Measurements from ENCODE around the gene NLRP1.

Gene NLRP1

DNA sequence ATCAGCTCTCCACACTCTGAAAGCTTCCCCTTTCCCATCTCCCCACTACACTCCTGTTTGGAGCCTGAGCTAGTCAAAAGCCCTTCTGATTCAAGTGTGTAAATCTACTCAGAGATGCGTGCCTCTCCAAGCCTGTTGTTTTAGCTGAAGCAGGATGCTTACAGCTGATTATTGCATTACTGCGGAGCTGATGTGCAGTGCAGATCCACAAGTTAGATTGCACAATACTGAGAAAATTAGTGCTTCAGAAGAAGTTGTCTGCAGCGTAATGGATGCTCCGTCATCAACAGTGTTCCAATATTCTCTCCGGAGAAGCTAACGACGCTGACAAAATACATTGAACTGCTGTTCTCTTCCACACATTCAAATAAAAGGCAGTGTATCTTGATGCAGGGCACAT is 44.8 kb upstream of the NLRP1 start:
- no peak for ATAC-seq (ENCODE audit: insufficient read depth, low read depth)
- Histone ChIP-seq H3K36me3 (ENCODE audit: insufficient read depth, low read length) (no peaks in the 10 kb centered on the region), H3K9ac (ENCODE audit: low read depth, low read length) (no peak overlapping the region), H3K79me2 (ENCODE audit: insufficient read depth, low read length) (no peaks in the 10 kb centered on the region), H3K4me2 (ENCODE audit: insufficient read depth, low read length) (no peak overlapping the region), H3K27ac (ENCODE audit: low read length) (no peak overlapping the region), H4K20me1 (ENCODE audit: insufficient read depth, low read length) (no peaks in the 10 kb centered on the region), H2AFZ (ENCODE audit: low read depth, low read length) (no peak overlapping the region), H3K4me3 (ENCODE audit: low read depth in 1 of 2, low read length in 2 of 2) (no peak overlapping the region), H3K9me3 (ENCODE audit: insufficient read depth, low read length, severe bottlenecking) (no peaks in the 10 kb centered on the region), H3K4me1 (ENCODE audit: insufficient read depth, low read length) (no peaks in the 10 kb centered on the region), H3K27me3 (ENCODE audit: insufficient read depth, low read length, poor library complexity) (peaks cover 49% of the 10 kb centered on the region)
- no peak for DNase-seq
- TF ChIP-seq EZH2 (IDR thresholded peaks at IDR 0.05; ENCODE audit: borderline replicate concordance, low read depth, low read length, severe bottlenecking): no peak
- TF ChIP-seq, protein P1, sequence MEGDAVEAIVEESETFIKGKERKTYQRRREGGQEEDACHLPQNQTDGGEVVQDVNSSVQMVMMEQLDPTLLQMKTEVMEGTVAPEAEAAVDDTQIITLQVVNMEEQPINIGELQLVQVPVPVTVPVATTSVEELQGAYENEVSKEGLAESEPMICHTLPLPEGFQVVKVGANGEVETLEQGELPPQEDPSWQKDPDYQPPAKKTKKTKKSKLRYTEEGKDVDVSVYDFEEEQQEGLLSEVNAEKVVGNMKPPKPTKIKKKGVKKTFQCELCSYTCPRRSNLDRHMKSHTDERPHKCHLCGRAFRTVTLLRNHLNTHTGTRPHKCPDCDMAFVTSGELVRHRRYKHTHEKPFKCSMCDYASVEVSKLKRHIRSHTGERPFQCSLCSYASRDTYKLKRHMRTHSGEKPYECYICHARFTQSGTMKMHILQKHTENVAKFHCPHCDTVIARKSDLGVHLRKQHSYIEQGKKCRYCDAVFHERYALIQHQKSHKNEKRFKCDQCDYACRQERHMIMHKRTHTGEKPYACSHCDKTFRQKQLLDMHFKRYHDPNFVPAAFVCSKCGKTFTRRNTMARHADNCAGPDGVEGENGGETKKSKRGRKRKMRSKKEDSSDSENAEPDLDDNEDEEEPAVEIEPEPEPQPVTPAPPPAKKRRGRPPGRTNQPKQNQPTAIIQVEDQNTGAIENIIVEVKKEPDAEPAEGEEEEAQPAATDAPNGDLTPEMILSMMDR (IDR thresholded peaks at IDR 0.05; ENCODE audit: borderline replicate concordance, extremely low read depth, low read length, poor library complexity, severe bottlenecking): no peak

DNA sequence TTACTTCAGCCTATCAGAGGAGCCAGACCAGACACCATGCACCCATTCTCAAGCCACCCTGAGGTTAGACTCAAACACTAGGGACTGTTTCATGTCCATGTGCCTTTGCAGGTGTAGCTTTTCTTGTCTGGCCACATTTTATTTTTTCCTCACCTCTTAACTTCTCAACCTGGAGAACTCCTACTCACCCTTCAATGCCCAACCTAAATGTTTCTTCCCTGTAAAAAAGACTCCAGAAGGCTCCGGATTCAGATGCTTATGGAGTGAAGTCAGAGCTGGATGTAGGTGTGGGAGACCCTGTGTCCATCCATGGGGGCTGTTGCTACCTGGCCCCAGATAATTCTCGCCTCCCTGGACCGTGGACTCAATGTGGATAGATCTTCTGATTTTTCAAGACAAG is 44.0 kb upstream of the NLRP1 start:
- no peaks in the 10 kb centered on the region for H3K79me2 ChIP-seq (ENCODE audit: insufficient read depth, low read length)
- H3K27ac ChIP-seq (ENCODE audit: low read length): no peak overlapping the region
- no peak overlapping the region for H2AFZ ChIP-seq (ENCODE audit: low read depth, low read length)
- no peak overlapping the region for H3K4me2 ChIP-seq (ENCODE audit: insufficient read depth, low read length)
- no peaks in the 10 kb centered on the region for H4K20me1 ChIP-seq (ENCODE audit: insufficient read depth, low read length)
- no peak for DNase-seq
- H3K4me3 ChIP-seq (ENCODE audit: low read depth in 1 of 2, low read length in 2 of 2): no peak overlapping the region
- no peak for ATAC-seq (ENCODE audit: insufficient read depth, low read depth)
- H3K9me3 ChIP-seq (ENCODE audit: insufficient read depth, low read length, severe bottlenecking): no peaks in the 10 kb centered on the region
- peaks cover 44% of the 10 kb centered on the region for H3K27me3 ChIP-seq (ENCODE audit: insufficient read depth, low read length, poor library complexity)
- no peak overlapping the region for H3K9ac ChIP-seq (ENCODE audit: low read depth, low read length)
- no peaks in the 10 kb centered on the region for H3K4me1 ChIP-seq (ENCODE audit: insufficient read depth, low read length)
- TF ChIP-seq EZH2 (IDR thresholded peaks at IDR 0.05; ENCODE audit: borderline replicate concordance, low read depth, low read length, severe bottlenecking): no peak
- TF ChIP-seq, protein P1 (IDR thresholded peaks at IDR 0.05; ENCODE audit: borderline replicate concordance, extremely low read depth, low read length, poor library complexity, severe bottlenecking): no peak
- H3K36me3 ChIP-seq (ENCODE audit: insufficient read depth, low read length): no peaks in the 10 kb centered on the region

GRCh38 chr17:5624211-5624610 is 39.9 kb upstream of the NLRP1 start:
- Histone ChIP-seq H3K27me3 (ENCODE audit: insufficient read depth, low read length, poor library complexity) (peaks cover 18% of the 10 kb centered on the region), H3K4me2 (ENCODE audit: insufficient read depth, low read length) (no peak overlapping the region), H3K4me3 (ENCODE audit: low read depth in 1 of 2, low read length in 2 of 2) (no peak overlapping the region), H3K27ac (ENCODE audit: low read length) (no peak overlapping the region), H2AFZ (ENCODE audit: low read depth, low read length) (no peak overlapping the region), H3K4me1 (ENCODE audit: insufficient read depth, low read length) (no peaks in the 10 kb centered on the region), H3K36me3 (ENCODE audit: insufficient read depth, low read length) (no peaks in the 10 kb centered on the region), H3K9me3 (ENCODE audit: insufficient read depth, low read length, severe bottlenecking) (no peaks in the 10 kb centered on the region), H4K20me1 (ENCODE audit: insufficient read depth, low read length) (no peaks in the 10 kb centered on the region; the same call in 1 of the 2 replicates), H3K9ac (ENCODE audit: low read depth, low read length) (no peak overlapping the region), H3K79me2 (ENCODE audit: insufficient read depth, low read length) (no peaks in the 10 kb centered on the region)
- TF ChIP-seq, protein P1 (IDR thresholded peaks at IDR 0.05; ENCODE audit: borderline replicate concordance, extremely low read depth, low read length, poor library complexity, severe bottlenecking): no peak
- no peak for TF ChIP-seq EZH2 (IDR thresholded peaks at IDR 0.05; ENCODE audit: borderline replicate concordance, low read depth, low read length, severe bottlenecking)
- no peak for DNase-seq
- no peak for ATAC-seq (ENCODE audit: insufficient read depth, low read depth)

GRCh38 chr17:5621729-5622128 is 37.4 kb upstream of the NLRP1 start:
- Histone ChIP-seq H3K79me2 (ENCODE audit: insufficient read depth, low read length) (no peaks in the 10 kb centered on the region), H3K27me3 (ENCODE audit: insufficient read depth, low read length, poor library complexity) (peaks cover 16% of the 10 kb centered on the region), H3K36me3 (ENCODE audit: insufficient read depth, low read length) (no peaks in the 10 kb centered on the region), H3K27ac (ENCODE audit: low read length) (no peak overlapping the region), H3K4me1 (ENCODE audit: insufficient read depth, low read length) (no peaks in the 10 kb centered on the region), H4K20me1 (ENCODE audit: insufficient read depth, low read length) (no peaks in the 10 kb centered on the region; the same call in 1 of the 2 replicates), H3K4me3 (ENCODE audit: low read depth in 1 of 2, low read length in 2 of 2) (no peak overlapping the region), H3K4me2 (ENCODE audit: insufficient read depth, low read length) (no peak overlapping the region), H2AFZ (ENCODE audit: low read depth, low read length) (no peak overlapping the region), H3K9me3 (ENCODE audit: insufficient read depth, low read length, severe bottlenecking) (no peaks in the 10 kb centered on the region), H3K9ac (ENCODE audit: low read depth, low read length) (no peak overlapping the region)
- no peak for TF ChIP-seq EZH2 (IDR thresholded peaks at IDR 0.05; ENCODE audit: borderline replicate concordance, low read depth, low read length, severe bottlenecking)
- TF ChIP-seq, protein P1 (IDR thresholded peaks at IDR 0.05; ENCODE audit: borderline replicate concordance, extremely low read depth, low read length, poor library complexity, severe bottlenecking): no peak
- no peak for ATAC-seq (ENCODE audit: insufficient read depth, low read depth)
- no peak for DNase-seq

Data from DND-41 (cell line).